NCI-H1436 treated with DMSO at 0.1 percent for 48 hours (cell line): ENCODE data around the gene LRTM2.

ENCODE experiments used
- DNase-seq: peaks from one replicate; lab custom pipeline; 2025; lab: John Stamatoyannopoulos, UW

LRTM2 gene

DNA sequence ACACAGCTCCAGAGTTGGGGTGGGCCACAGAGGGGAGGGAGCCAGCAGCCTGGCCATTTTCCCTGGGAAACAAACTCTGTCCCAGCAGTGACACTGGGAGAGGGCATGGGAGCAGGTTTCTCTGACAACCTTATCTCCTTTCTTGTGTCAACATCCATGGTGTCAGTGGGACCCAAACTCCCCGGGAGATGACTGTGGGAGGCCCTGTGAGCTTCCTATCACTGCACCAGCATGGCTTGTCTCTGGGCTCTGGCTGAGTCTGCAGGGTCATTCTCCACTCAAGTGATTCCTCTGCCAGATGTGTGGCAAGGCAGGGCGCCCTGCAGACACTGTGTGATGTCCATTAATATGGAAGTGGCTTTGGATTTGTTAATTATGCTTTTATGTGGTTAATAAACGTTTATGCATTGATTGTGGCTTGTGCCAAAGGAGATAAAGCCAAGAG, 10.1 kb downstream of the LRTM2 start:
- DNase-seq = no peak

DNA sequence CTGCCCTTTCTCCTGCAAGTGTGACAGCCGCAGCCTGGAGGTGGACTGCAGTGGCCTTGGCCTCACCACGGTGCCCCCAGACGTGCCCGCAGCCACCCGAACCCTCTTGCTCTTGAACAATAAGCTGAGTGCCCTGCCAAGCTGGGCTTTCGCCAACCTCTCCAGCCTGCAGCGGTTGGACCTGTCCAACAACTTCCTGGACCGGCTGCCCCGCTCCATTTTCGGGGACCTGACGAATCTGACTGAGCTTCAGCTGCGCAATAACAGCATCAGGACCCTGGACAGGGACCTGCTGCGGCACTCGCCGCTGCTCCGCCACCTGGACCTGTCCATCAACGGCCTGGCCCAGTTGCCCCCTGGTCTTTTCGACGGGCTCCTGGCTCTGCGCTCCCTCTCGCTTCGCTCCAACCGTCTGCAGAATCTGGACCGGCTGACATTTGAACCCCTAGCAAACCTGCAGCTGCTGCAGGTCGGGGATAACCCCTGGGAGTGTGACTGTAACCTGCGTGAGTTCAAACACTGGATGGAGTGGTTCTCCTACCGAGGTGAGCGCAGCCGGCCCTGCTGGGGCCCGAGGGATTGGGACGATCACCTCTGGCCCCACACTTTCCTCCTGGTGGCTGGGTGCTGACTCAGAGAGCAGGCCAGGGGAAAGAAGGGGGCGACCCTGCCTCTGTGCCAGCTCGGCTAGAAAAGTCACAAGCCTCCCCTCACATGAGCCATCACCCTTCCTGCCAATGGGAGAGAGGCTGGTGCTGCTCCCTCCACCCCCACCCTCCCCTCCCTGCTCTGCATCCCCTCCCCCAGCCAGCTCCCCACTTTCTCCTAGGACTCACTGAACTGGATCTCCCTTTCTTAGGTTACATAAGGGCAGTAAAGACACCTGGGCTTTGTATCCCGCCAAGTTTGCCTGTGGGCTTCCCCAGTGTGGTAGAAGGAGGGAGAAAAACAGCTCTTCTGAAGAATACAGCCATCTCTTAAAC, 10.9 kb downstream of the LRTM2 start:
- no peak for DNase-seq

DNA sequence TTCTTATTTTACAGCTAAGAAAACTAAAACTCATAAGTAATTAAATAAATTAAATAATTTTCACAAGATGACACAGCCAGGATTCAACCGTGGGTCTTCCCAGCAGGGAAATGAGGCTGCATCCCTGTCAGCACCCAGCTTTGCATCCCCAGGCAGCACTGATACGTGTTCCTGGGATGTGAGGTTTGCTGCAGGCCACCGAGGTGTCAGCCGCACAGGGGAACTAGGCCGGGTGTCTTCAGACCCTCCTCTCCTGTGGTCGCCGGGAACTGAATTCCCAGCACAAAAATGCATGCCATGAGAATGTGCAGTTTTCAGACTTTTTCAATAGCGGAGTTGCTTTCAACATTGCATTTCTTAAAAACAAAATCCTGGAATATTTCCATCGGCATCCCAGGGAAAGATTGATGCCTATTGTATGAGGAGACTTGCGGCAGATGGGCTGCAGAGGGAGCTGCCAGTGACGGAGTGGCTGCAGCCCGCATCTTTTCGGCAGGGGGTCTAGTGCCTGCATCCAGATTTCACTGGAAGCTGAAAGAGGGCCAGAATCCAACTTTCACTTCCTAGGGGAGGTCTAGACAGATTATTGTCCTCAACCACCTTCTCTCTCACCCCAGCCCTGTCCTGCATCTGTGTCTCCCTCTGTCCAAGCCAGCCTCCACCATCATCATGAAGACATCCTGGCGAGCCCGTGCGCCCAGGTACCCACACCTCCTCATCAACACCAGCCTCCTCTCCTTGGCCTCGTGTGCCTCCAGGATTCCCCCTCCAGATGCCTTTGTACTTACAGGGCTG, 12.6 kb downstream of the LRTM2 start:
- DNase-seq = no peak

DNA sequence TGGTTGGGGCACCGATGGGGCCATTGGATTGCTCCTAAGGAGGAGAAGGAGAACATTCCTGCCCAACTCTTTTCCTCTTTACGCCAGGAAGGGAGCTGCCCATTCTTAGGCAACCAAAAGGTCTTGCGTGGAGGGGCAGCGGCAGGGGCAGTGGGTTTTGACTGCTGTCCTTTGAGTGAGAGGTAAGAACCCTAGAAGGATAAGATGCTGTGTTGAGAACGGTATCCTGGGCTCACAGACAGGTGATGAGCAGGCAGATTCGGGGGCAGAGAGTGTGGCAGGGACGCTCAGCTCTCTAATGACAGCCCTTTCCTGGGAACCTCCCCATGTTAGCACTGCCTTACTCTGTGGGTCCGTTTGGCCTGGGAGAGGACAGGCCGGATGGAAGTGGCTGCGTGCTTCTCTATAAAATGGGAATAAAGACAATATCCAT, 13.2 kb downstream of the LRTM2 start:
- no peak for DNase-seq

DNA sequence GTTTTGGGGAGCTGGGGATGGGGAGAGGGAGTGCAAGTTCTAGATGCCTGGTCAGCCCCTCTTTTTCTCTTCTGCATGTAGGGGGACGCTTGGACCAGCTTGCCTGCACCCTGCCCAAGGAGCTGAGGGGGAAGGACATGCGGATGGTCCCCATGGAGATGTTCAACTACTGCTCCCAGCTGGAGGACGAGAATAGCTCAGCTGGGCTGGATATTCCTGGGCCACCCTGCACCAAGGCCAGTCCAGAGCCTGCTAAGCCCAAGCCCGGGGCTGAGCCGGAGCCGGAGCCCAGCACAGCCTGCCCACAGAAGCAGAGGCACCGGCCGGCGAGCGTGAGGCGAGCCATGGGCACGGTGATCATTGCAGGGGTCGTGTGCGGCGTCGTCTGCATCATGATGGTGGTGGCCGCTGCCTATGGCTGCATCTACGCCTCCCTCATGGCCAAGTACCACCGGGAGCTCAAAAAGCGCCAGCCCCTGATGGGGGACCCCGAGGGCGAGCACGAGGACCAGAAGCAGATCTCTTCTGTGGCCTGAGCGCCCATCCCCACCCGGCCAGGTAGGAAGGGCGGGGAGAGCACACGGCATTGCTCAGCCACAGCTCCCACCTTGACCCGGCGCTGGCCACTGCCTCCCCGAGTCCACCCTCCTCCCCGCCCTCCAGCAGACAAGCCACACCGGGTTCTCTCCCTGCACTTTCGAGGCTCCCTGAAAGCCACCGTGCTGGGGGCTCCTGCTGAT, 14.0 kb downstream of the LRTM2 start:
- DNase-seq = no peak

DNA sequence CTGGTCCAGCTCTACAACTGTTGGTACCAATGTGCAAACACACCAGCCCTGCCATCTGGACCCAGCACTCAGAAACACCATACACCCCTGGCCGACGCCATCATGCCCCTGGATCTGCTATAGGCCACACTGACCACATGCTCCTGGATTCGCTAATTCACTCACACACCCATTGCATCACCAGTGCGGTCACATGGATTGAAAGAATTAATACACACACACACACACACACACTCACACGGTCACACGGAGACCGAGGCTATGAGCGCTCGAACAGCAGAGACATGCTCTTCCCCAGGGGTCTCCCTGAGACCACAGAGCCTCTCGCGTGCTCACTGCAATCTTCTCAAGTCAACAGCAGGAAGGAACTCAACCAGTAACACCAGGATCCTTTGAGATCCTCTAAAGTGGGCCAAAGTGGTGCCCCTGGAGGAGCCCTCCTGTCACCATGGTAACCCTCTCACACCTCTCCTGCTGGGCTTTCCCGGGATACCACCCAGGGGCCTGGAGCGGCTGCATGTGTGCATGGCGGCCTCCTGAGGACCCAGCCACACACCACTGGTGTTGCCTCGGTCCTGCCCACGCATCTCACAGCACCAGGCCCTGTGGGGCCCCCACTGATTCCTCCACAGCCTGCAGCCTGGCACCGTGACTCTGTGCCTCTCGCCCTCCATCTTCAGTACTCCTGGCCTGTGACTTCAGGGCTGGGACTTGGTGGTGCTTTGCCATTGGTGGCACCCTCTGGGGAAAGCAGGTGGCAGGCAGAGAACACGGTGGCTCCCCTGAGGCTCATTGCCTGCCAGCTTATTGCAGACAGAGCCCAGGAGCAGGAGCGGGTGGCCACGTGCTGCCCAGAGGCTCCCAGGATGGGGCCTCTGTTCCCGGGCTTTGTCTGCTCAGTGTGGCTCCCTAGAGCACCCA, 15.1 kb downstream of the LRTM2 start:
- DNase-seq = peak; percentile 76

DNA sequence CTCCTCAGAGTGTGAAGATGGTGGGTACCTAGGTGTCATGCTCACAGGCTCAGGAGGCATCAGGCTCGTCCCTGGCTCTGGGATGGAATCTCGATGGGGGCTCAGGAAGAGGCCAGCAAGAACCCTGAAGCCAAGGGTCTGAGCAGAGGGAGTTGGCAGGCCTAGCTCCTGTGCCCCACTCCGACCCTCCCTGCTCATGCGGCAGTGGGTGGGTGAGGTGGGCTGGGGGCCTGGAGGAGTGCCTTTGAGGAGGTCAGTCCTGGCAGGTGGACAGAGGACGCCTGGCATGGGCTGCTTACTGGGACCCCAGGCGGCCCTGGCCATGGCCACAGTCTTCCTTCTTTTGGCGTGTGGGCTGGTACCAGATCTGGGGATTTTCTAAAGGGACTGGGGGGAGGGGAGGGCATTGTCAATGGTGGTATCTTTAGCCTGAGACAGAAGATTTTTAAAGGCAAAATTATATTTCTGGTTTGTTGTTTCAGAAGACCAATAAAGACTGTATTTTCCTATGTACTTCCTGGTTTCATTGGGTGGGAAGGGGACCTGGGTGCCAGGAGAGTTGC, 16.0 kb downstream of the LRTM2 start:
- no peak for DNase-seq

DNA sequence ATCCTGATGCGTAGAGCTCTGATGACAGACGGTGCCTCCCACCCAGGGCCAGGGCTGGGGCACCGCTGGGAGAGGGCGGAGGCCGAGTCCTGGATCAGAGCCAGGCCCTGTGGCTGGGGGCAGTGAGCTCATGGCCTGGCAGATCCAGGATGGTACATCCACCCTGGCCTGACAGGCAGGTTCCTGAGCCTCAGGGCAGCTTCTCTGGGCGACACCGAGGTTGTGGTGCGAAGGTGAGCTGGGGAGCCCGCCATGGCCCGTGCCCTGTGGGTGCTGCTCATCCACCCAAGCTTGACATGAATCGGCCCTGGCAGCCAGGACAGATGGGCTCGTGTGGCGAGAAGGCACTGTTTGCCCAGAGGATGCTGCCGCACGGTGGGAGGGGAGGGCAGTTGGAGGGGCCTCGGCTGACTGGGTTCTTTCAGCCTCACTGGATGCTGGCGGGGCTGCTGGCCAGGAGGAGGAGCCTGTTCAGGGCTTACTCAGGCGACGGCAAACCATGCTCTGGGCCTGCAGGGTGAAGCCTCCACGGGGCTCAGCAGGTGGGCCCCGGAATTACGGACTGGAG, 16.6 kb downstream of the LRTM2 start:
- no peak for DNase-seq

DNA sequence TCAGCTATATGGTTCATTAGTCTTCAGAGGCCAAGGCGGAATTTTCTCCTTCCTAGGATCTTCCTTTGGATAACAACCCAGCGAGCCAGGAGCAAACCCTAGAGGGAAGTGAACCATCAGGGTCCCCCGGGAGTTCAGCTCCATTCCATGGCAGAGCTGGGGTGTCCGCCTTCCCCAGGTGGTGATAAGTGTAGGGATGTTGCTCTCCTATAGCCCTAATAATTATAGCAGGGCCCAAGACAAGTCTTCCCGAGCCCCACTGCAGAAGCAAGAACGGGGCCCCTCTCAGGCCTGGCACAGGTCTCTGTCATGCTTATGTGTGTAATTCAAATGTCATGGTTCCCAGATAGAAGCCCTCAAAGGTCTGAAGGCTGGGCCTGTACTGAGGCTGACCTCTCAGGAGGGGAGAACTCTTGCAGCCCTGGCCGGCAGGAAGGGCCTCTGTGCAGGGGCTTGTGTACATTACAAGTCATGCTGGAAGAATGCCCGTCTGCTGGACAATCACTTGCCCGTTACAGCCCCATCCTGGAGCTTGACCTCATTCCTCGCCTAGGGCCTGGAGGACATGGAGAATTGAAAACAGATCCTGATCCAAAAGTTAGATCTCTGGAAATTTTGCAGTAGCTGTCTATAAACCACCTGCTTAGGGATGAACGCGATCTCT, 17.3 kb downstream of the LRTM2 start:
- DNase-seq = no peak

DNA sequence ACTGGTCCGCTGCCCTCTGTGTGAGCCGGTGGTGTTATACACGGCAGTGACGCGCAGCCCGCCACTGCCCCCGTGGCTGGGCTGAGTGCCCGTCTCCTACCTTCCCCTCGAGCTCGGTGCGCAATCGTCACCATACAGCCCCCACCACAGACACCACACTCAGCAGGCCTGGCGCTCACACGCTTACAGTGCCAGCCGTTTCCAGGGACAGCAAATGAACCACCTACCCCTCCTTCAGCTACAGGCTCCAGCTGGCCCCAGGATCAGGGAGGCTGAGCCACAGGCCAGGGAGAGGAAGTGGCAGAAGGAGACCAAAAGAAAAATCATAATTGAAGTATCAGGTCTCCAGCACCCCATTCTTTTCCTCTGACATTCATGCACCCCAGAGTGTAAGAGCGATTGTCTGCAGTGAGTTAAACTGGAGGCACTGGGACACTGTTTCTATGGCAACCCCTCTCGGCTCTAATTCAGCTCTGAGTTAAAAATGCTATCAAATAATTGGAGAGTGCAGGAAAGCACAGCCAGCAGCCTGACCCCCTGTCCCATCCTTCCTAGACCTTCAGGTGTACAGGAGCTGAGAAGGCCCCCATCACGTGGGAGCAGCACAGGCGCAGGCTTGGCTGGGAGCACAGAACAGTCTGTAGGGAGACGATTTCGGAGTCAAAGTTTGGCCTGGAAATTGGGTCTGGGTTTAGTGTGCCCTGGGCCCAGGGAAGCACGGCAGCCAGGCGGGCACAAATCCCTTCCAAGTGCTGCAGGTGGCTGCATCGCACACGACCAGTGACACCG, 18.0 kb downstream of the LRTM2 start:
- DNase-seq = no peak

DNA sequence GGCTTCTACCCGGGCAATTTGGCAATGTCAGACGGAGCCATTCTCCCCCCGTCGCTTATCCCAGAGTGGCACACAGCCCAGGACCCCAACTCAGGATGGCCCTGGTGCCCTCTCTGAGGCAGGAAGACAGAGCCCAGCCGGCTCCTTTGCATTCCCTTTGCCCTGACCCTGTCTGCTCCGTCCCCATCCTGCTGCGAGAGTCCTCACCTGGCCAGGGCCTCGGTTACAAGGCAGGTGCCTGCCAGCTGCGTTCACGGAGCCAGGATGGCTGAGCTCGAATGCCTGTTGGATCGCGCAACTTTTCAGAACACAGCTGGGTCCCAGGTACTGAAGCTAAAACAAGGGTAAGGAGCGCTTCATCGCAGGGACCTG, 18.6 kb downstream of the LRTM2 start:
- DNase-seq = no peak

DNA sequence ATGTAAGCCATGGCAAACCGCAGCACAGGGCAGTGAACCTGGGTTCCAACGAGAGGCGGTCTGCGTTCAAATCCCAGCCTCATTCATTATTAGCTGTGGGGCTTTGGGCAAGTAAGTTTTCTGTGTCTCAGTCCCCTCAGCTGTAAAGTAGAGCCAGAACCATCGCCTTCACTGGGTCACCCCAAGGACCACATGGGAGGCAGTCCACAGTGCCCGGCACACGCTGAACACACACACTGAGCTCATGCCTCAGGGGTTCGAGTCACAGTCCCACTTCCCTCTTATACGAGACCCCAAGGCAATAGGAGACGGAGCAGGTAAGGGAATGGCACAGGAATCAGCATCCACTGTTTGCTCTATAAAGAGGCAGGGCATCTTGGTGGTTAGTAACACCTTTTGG, 19.1 kb downstream of the LRTM2 start:
- DNase-seq = no peak

DNA sequence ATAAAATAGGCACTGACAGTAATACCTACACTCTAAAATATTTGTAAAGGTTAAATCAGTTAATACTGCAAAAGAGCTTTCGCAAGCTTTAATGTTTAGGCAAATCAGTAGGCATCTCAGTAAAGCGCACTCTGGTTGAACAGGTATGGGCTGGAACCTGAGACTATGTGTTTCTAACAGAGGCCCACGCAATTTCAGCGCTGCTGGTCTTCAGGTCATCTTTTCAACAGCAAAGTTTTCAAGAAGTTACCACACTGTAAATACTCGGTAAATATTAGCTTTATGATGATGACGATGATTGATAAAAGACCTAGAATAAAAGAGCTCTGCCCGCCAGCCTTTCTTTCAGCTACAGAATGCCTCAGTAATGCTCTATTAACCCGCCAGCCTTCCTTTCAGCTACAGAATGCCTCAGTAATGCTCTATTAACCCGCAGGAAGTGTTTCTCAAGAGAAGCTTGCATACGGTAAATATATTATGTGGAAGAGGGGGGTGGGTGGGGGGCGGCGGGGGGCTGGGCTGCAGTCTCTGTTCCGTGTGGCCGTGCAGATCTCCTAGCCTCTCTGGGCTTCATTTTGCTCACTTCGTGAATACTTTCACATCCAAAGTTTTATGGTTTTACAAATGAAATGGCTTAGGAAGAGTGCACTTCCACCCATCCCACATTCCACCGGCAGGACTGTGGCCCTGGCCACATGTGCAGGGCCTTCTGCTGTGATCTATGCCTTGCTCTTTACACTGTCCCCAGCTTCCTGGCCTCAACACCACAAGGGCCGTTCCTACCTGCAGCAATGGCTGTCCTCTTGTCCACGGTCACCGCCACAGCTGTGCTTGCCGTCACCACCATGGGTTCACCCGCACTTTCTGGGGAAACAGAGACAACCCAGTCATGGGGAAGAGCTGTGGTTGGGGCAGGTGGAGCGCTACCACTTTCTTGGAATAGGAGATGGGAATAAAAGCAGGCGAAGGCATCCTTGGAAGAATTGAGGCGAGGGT, 19.9 kb downstream of the LRTM2 start:
- peak; percentile 11 for DNase-seq

DNA sequence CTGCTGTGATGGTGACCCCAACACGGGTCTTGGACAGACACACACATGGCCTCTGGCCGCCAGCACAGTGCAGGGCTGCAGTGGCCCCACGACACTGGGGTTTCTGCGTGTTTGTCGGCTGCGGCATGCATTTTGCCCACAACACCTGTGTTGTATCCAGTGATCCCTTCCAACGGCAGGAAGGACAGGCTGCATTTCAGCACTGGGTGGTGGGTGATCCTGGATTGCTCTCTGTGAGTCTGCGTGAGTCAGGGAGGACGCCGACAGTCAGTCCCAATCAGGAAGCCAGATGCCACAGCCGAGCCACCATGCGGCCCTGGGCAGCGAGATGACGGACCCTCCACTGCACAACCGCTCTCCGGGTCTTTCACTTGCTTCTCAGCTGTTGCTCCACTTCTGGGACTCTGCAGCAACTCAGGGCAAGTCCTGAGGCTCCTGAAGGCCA, 20.6 kb downstream of the LRTM2 start:
- no peak for DNase-seq

DNA sequence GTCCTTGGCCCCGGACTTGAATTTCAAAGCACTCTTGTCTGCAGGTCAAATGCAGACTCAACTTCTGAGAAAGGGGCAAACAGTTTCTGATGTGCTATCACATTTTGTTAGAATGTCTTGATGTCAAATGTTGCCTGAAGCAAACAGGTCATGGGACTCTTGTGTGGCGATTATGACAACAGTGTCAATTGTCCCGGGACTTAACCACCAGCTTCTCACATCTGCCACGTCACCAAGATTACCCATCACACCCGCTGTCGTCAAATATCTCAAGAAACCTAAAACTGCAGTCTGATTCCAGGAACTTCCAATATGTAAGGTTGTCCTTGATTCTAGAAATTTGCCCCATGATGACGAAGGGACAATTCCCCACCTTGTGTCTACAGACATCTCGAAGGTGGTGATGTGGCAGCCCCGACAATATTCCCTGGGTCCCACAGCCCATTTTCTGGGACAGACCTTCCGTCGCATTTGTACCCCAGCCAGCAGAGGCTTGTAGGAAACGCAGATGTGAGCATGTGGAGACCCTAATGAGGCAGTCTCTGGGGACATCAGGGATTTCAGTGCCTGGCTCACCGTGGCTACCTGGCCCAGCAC, 21.3 kb downstream of the LRTM2 start:
- DNase-seq = no peak

DNA sequence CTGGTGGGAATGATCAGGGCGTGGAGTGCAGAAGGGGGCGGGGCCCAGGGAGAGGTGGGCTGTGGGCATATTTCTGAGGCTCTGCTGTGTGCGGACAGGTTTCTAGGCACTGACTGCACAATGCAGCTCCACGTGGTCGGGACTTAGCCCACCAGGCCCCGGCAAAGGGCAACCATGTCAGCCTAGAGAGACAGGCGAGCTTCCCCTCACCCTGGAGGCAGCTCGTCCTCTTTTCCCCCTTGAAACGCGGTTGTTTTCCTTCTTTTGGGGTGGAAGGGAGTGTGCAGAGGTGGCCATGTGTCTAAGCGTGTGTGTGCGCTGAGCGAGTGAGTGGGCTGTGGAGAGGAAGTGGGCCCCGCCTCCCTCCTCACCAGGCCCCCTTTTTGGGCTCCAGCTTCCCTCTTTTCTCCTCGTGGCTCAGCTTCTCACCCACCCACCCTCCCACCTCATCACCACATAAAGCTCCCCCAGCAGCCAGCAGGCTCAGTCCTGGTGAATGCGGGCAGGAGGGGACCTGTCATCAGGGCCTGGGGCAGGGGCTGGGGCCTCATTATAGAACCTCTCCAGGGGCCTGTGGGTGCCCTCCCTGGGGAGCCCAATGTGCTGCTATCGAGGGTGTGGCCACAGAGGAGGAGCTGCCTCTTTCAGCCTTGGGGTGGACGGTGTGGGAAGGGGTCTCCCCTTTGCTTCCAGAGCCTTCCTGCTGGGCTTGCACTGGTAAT, 22.0 kb downstream of the LRTM2 start:
- no peak for DNase-seq
